HG03103 (cell line): Measurements from ENCODE around the gene PCED1B.
"Not testable (repeated sequence)": the region's sequence is repeated elsewhere in the genome, so short reads cannot be mapped to it uniquely, and the experiment has no call there.

Experiments
- ATAC-seq: cut with Tn5 transposase; IDR thresholded peaks from one replicate; pipeline ENCODE4 v1.9.1; 2021; ENCODE audit warnings: low read depth; ENCODE audit not compliant: unreplicated experiment

PCED1B gene

GRCh38 chr12:47112679-47113078 is 33.3 kb downstream of the PCED1B start:
- no peak for ATAC-seq

GRCh38 chr12:47114481-47114892 is 35.1 kb downstream of the PCED1B start:
- no peak for ATAC-seq

- not testable (repeated sequence) for ATAC-seq
Observed at GRCh38 chr12:47117305-47117704, 37.9 kb downstream of the PCED1B start.

GRCh38 chr12:47120736-47121135 is 41.3 kb downstream of the PCED1B start:
- ATAC-seq: no peak

GRCh38 chr12:47121146-47121545 is 41.7 kb downstream of the PCED1B start:
- ATAC-seq: no peak

GRCh38 chr12:47122602-47123001 is 43.2 kb downstream of the PCED1B start:
- ATAC-seq: no peak

GRCh38 chr12:47123730-47124129 is 44.3 kb downstream of the PCED1B start:
- ATAC-seq: no peak

GRCh38 chr12:47124451-47124850 is 45.0 kb downstream of the PCED1B start:
- no peak for ATAC-seq

GRCh38 chr12:47126246-47126645 is 46.8 kb downstream of the PCED1B start:
- no peak for ATAC-seq

- no peak for ATAC-seq
Observed at GRCh38 chr12:47131011-47131410, 51.6 kb downstream of the PCED1B start.

GRCh38 chr12:47134005-47134404 is 54.6 kb downstream of the PCED1B start:
- no peak for ATAC-seq

GRCh38 chr12:47135578-47135977 is 56.2 kb downstream of the PCED1B start:
- no peak for ATAC-seq

GRCh38 chr12:47139000-47139681 is 59.7 kb downstream of the PCED1B start:
- no peak for ATAC-seq

GRCh38 chr12:47141459-47141858 is 62.0 kb downstream of the PCED1B start:
- ATAC-seq: no peak

- ATAC-seq: no peak
Observed at GRCh38 chr12:47144769-47145168, 65.3 kb downstream of the PCED1B start.

- no peak for ATAC-seq
Observed at GRCh38 chr12:47145188-47145587, 65.8 kb downstream of the PCED1B start.

- ATAC-seq: no peak
Observed at GRCh38 chr12:47147739-47148138, 68.3 kb downstream of the PCED1B start.

GRCh38 chr12:47149146-47149545 is 69.7 kb downstream of the PCED1B start:
- ATAC-seq: no peak

- no peak for ATAC-seq
Observed at GRCh38 chr12:47152095-47152494, 72.7 kb downstream of the PCED1B start.

GRCh38 chr12:47155457-47156166 is 76.2 kb downstream of the PCED1B start:
- no peak for ATAC-seq

- no peak for ATAC-seq
Observed at GRCh38 chr12:47156167-47156736, 76.8 kb downstream of the PCED1B start.

GRCh38 chr12:47158792-47159191 is 79.4 kb downstream of the PCED1B start:
- no peak for ATAC-seq
